GM18520 (cell line): ENCODE data around the gene CHL1.

Experiments used
- ATAC-seq: cut with Tn5 transposase; IDR thresholded peaks from one replicate; pipeline ENCODE4 v1.9.1; 2021; ENCODE audit not compliant: unreplicated experiment

Gene CHL1

GRCh38 chr3:212432-212831 lies 15.9 kb downstream of the CHL1 start:
- ATAC-seq, result peak; percentile 92

GRCh38 chr3:217099-217813 lies 20.7 kb downstream of the CHL1 start:
- no peak for ATAC-seq

GRCh38 chr3:217948-218347 lies 21.4 kb downstream of the CHL1 start:
- no peak for ATAC-seq

GRCh38 chr3:228442-229182 lies 32.0 kb downstream of the CHL1 start:
- ATAC-seq, result no peak

- no peak for ATAC-seq
Measured at GRCh38 chr3:229183-229661, 32.7 kb downstream of the CHL1 start.

- ATAC-seq, result no peak
Measured at GRCh38 chr3:236881-237280, 40.3 kb downstream of the CHL1 start.

GRCh38 chr3:242602-243355 lies 46.2 kb downstream of the CHL1 start:
- ATAC-seq, result no peak

GRCh38 chr3:243356-243725 lies 46.8 kb downstream of the CHL1 start:
- ATAC-seq, result no peak

- ATAC-seq, result no peak
Measured at GRCh38 chr3:244041-244440, 47.5 kb downstream of the CHL1 start.

GRCh38 chr3:247916-248315 lies 51.4 kb downstream of the CHL1 start:
- ATAC-seq, result no peak

- no peak for ATAC-seq
Measured at GRCh38 chr3:248864-249520, 52.4 kb downstream of the CHL1 start.

- no peak for ATAC-seq
Measured at GRCh38 chr3:249587-250262, 53.2 kb downstream of the CHL1 start.

- no peak for ATAC-seq
Measured at GRCh38 chr3:256501-256900, 59.9 kb downstream of the CHL1 start.

GRCh38 chr3:257826-258225 lies 61.3 kb downstream of the CHL1 start:
- ATAC-seq, result no peak

GRCh38 chr3:260898-261297 lies 64.3 kb downstream of the CHL1 start:
- ATAC-seq, result no peak

- no peak for ATAC-seq
Measured at GRCh38 chr3:263393-263792, 66.8 kb downstream of the CHL1 start.

GRCh38 chr3:264394-265156 lies 68.0 kb downstream of the CHL1 start:
- no peak for ATAC-seq

- ATAC-seq, result no peak
Measured at GRCh38 chr3:267101-267500, 70.5 kb downstream of the CHL1 start.

GRCh38 chr3:270688-271087 lies 74.1 kb downstream of the CHL1 start:
- no peak for ATAC-seq

- no peak for ATAC-seq
Measured at GRCh38 chr3:274927-275326, 78.4 kb downstream of the CHL1 start.
